Measurements from ENCODE around the gene SHROOM3. TPM values are rescaled to one million over a fixed set of nuclear protein-coding genes. Genes with fewer than 3 reads are reported as not detected.
A peak's percentile ranks its signal among the peaks of the same experiment; 100 is the strongest.

Gene SHROOM3
- total RNA-seq, 2 donors from 2014 or later, result 139 to 171 TPM

GRCh38 chr4:76559236-76560071 lies 124.4 kb downstream of the SHROOM3 start:
- H3K4me3 ChIP-seq, result peak overlapping the region; percentile 7
- peaks cover 23 to 55% of the 10 kb centered on the region in 2 donors for H3K4me1 ChIP-seq (ENCODE audit: control insufficient read depth in 1 of 2, low read depth in 2 of 2)
- no peak for DNase-seq (ENCODE audit: low spot score)
- no peaks in the 10 kb centered on the region for H3K27me3 ChIP-seq (replicated peaks; ENCODE audit: insufficient read depth)
- no peaks in the 10 kb centered on the region for H3K36me3 ChIP-seq
- H3K27ac ChIP-seq, result peak overlapping the region; percentile 45 to 51
- no peaks in the 10 kb centered on the region for H3K9me3 ChIP-seq
- no peak for TF ChIP-seq CTCF (IDR thresholded peaks at IDR 0.05)
- no peak for ATAC-seq (ENCODE audit: insufficient number of reproducible peaks, low FRiP score, low read depth)

GRCh38 chr4:76562161-76562560 lies 127.1 kb downstream of the SHROOM3 start:
- Histone ChIP-seq H3K4me1 (ENCODE audit: control insufficient read depth in 1 of 2, low read depth in 2 of 2) (peaks cover 23 to 59% of the 10 kb centered on the region in 2 donors), H3K4me3 (peak overlapping the region; percentile 43), H3K9me3 (no peaks in the 10 kb centered on the region), H3K27me3 (replicated peaks; ENCODE audit: insufficient read depth) (no peaks in the 10 kb centered on the region), H3K36me3 (no peaks in the 10 kb centered on the region), H3K27ac (peak overlapping the region; percentile 70 to 73)
- DNase-seq (ENCODE audit: low spot score) (no peak), ATAC-seq (ENCODE audit: insufficient number of reproducible peaks, low FRiP score, low read depth) (peak; percentile 37)
- no peak for TF ChIP-seq CTCF (IDR thresholded peaks at IDR 0.05)

- Histone ChIP-seq H3K27ac (peak overlapping the region; percentile 62 to 70), H3K9me3 (no peaks in the 10 kb centered on the region), H3K4me3 (no peak overlapping the region), H3K4me1 (ENCODE audit: control insufficient read depth in 1 of 2, low read depth in 2 of 2) (peaks cover 23 to 62% of the 10 kb centered on the region in 2 donors), H3K36me3 (no peaks in the 10 kb centered on the region), H3K27me3 (replicated peaks; ENCODE audit: insufficient read depth) (no peaks in the 10 kb centered on the region)
- DNase-seq (ENCODE audit: low spot score) (no peak), ATAC-seq (ENCODE audit: insufficient number of reproducible peaks, low FRiP score, low read depth) (no peak)
- TF ChIP-seq CTCF (IDR thresholded peaks at IDR 0.05), result no peak
These were observed 127.9 kb downstream of the SHROOM3 start for GRCh38 chr4:76562836-76563453.

- DNase-seq (ENCODE audit: low spot score), result no peak
- no peaks in the 10 kb centered on the region for H3K36me3 ChIP-seq
- H3K27me3 ChIP-seq (replicated peaks; ENCODE audit: insufficient read depth), result no peaks in the 10 kb centered on the region
- peaks cover 23 to 68% of the 10 kb centered on the region in 2 donors for H3K4me1 ChIP-seq (ENCODE audit: control insufficient read depth in 1 of 2, low read depth in 2 of 2)
- H3K4me3 ChIP-seq, result no peak overlapping the region
- TF ChIP-seq CTCF (IDR thresholded peaks at IDR 0.05), result no peak
- no peak for ATAC-seq (ENCODE audit: insufficient number of reproducible peaks, low FRiP score, low read depth)
- H3K9me3 ChIP-seq, result no peaks in the 10 kb centered on the region
- peak overlapping the region; percentile 62 to 70 for H3K27ac ChIP-seq
These were observed 128.6 kb downstream of the SHROOM3 start for GRCh38 chr4:76563454-76564122.
